Mesendoderm (in vitro differentiated cells): Measurements from ENCODE around the gene CTNNA2.

ENCODE experiments used
- DNase-seq: peaks from one replicate; pipeline ENCODE4 v3.0.0; 2013
- H2AK5ac ChIP-seq: 2 replicates; pipeline ENCODE4 v1.6.1; 2013; ENCODE audit warnings: low read length, inconsistent platforms
- H2BK120ac ChIP-seq: 2 replicates; pipeline ENCODE4 v1.6.1; 2013; ENCODE audit warnings: low read depth, mild to moderate bottlenecking, low read length, moderate library complexity, mixed read lengths
- H2BK15ac ChIP-seq: replicated peaks from 2 replicates; pipeline ENCODE4 v1.6.1; 2013; ENCODE audit warnings: low read depth, mild to moderate bottlenecking, moderate library complexity
- H2BK5ac ChIP-seq: 2 replicates; pipeline ENCODE4 v1.6.1; 2013; ENCODE audit warnings: low read length, inconsistent platforms
- H3K18ac ChIP-seq: 2 replicates; pipeline ENCODE4 v1.6.1; 2013; ENCODE audit warnings: mild to moderate bottlenecking, low read length, mixed read lengths
- H3K23ac ChIP-seq: one replicate; pipeline ENCODE4 v1.6.1; 2013; ENCODE audit warnings: low read length
- H3K27ac ChIP-seq: 2 replicates; pipeline ENCODE4 v1.5.1; 2013; ENCODE audit warnings: low read depth, mild to moderate bottlenecking, inconsistent platforms, low read length, moderate library complexity
- H3K27me3 ChIP-seq: 2 replicates; pipeline ENCODE4 v1.6.1; 2013; ENCODE audit warnings: low read length, control low read depth, mild to moderate bottlenecking, inconsistent platforms; ENCODE audit not compliant: insufficient read depth, poor library complexity
- H3K36me3 ChIP-seq: 2 replicates; pipeline ENCODE4 v1.6.1; 2013; ENCODE audit warnings: low read length, inconsistent platforms; ENCODE audit not compliant: control insufficient read depth, insufficient read depth
- H3K4ac ChIP-seq: one replicate; pipeline ENCODE4 v1.6.1; 2013; ENCODE audit warnings: low read depth, mild to moderate bottlenecking, low read length, moderate library complexity
- H3K4me1 ChIP-seq: 2 replicates; pipeline ENCODE4 v1.6.1; 2013; ENCODE audit warnings: low read depth, low read length, inconsistent platforms; ENCODE audit not compliant: control insufficient read depth
- H3K4me2 ChIP-seq: 2 replicates; pipeline ENCODE4 v1.6.1; 2013; ENCODE audit warnings: low read length
- H3K4me3 ChIP-seq: 2 replicates; pipeline ENCODE4 v1.5.1; 2013; ENCODE audit warnings: mild to moderate bottlenecking, low read length
- H3K56ac ChIP-seq: one replicate; pipeline ENCODE4 v1.6.1; 2013; ENCODE audit warnings: low read length
- H3K79me1 ChIP-seq: 2 replicates; pipeline ENCODE4 v1.6.1; 2013; ENCODE audit warnings: low read length, inconsistent platforms
- H3K79me2 ChIP-seq: 2 replicates; pipeline ENCODE4 v1.6.1; 2013; ENCODE audit warnings: mild to moderate bottlenecking, low read length; ENCODE audit not compliant: control insufficient read depth, insufficient read depth
- H3K9ac ChIP-seq: 2 replicates; pipeline ENCODE4 v1.6.1; 2013; ENCODE audit warnings: low read length, inconsistent platforms
- H4K5ac ChIP-seq: one replicate; pipeline ENCODE4 v1.6.1; 2013; ENCODE audit warnings: low read length
- H4K8ac ChIP-seq: one replicate; pipeline ENCODE4 v1.6.1; 2013; ENCODE audit warnings: low read depth, mild to moderate bottlenecking, control low read depth, low read length, moderate library complexity
- WGBS: extraction: QIAGEN DNeasy Blood & Tissue Kit; methylation state at CpG from one replicate; pipeline ENCODE4 v1.1.7; 2013; ENCODE audit warnings: low lambda C conversion rate, missing lambda C conversion rate; ENCODE audit not compliant: insufficient coverage; ENCODE audit errors: extremely low coverage; 5-methylcytosine and 5-hydroxymethylcytosine counted together

The CTNNA2 gene

DNA sequence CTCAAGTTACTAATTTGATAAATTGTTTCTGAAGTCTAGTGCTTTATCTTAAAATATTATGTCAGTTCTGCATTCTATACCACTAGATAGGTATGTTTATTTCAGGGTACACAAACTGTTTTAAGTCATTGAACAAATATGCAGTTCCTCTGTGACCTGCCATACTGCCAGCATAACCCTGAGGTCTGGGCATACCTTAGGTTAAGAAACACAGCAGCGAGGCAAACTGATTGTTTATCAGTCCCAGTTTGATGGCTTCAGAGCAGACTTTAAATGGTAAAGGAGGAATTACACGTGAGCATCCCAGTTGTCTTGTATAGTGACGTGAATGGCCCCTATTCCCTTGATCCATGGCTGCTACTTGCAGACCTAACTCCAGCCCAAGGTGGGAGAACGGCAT is 978.1 kb downstream of the CTNNA2 start:
- no CpG with 5 or more reads among the region's 4 CpGs for WGBS
- H3K79me2 ChIP-seq: no peaks in the 10 kb centered on the region

DNA sequence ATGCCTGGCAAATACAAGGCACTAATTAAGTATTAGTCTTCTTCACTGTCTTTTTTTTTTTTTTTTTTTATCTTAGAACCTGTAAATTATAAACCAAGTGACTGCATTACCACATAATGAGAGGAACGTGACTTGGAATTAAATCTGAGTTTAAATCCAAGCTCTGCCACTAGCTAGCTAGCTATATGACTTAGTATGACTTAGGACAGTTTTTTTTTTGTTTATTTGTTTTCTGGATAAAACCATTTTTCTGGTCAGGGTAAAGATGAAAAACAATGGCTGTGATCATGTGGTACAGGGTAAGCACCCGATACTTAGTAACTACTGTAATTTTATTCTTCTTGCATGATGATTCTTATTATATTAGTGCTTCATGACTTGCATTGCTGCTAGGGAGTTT is 983.5 kb downstream of the CTNNA2 start:
- Histone ChIP-seq H3K27me3 (no peaks in the 10 kb centered on the region), H3K23ac (no peak overlapping the region), H2BK15ac (no peak overlapping the region), H3K56ac (no peak overlapping the region), H4K8ac (no peak overlapping the region), H3K79me1 (no peaks in the 10 kb centered on the region), H3K4me2 (no peak overlapping the region), H3K4ac (no peak overlapping the region), H4K5ac (no peak overlapping the region), H2AK5ac (no peak overlapping the region), H2BK120ac (no peak overlapping the region), H3K79me2 (no peaks in the 10 kb centered on the region), H3K4me3 (no peak overlapping the region), H3K27ac (no peak overlapping the region), H3K4me1 (no peaks in the 10 kb centered on the region), H3K9ac (no peak overlapping the region), H2BK5ac (no peak overlapping the region), H3K36me3 (no peaks in the 10 kb centered on the region), H3K18ac (no peak overlapping the region)
- DNase-seq: no peak
- no CpG with 5 or more reads among the region's 2 CpGs for WGBS

More for the DNA sequence above, 978.1 kb downstream of the CTNNA2 start:
- Histone ChIP-seq H3K9ac (no peak overlapping the region), H3K56ac (no peak overlapping the region), H3K18ac (no peak overlapping the region), H4K5ac (no peak overlapping the region), H3K27ac (no peak overlapping the region), H3K4me2 (no peak overlapping the region), H4K8ac (no peak overlapping the region), H3K36me3 (no peaks in the 10 kb centered on the region), H3K79me1 (no peaks in the 10 kb centered on the region), H2BK5ac (no peak overlapping the region), H3K4me3 (no peak overlapping the region), H3K4me1 (no peaks in the 10 kb centered on the region), H3K27me3 (no peaks in the 10 kb centered on the region), H3K4ac (no peak overlapping the region), H2BK15ac (no peak overlapping the region), H2BK120ac (no peak overlapping the region), H3K23ac (no peak overlapping the region), H2AK5ac (no peak overlapping the region)
- no peak for DNase-seq

DNA sequence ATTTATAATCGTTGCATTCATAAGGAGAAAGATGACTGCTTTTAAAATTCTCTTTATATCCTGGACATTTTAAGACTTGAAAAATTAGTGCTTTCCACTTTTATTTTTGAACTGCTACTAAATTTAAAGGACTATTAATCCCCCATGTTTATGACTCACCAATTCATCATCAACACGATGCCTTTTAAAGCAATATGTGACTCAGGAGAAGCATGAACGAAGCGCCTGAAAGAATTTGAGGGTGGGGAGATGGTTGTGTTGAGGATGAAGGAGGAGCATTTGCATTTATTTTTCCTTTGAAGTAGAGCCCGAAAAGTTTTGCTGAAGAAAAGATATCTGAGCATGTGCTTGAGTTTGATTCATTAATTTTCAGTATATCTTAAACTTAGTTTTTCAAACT is 983.9 kb downstream of the CTNNA2 start:
- no peaks in the 10 kb centered on the region for H3K27me3 ChIP-seq
- H2BK120ac ChIP-seq: no peak overlapping the region
- no peak overlapping the region for H3K9ac ChIP-seq
- DNase-seq: no peak
- no peaks in the 10 kb centered on the region for H3K36me3 ChIP-seq
- no peak overlapping the region for H3K4ac ChIP-seq
- H3K4me3 ChIP-seq: no peak overlapping the region
- no peak overlapping the region for H4K5ac ChIP-seq
- no peaks in the 10 kb centered on the region for H3K79me1 ChIP-seq
- H4K8ac ChIP-seq: no peak overlapping the region
- no CpG with 5 or more reads among the region's 5 CpGs for WGBS
- H2BK15ac ChIP-seq: no peak overlapping the region
- no peak overlapping the region for H2BK5ac ChIP-seq
- no peak overlapping the region for H3K56ac ChIP-seq
- no peaks in the 10 kb centered on the region for H3K79me2 ChIP-seq
- no peak overlapping the region for H3K18ac ChIP-seq
- H3K4me2 ChIP-seq: no peak overlapping the region
- no peaks in the 10 kb centered on the region for H3K4me1 ChIP-seq
- no peak overlapping the region for H3K27ac ChIP-seq
- no peak overlapping the region for H3K23ac ChIP-seq
- no peak overlapping the region for H2AK5ac ChIP-seq

DNA sequence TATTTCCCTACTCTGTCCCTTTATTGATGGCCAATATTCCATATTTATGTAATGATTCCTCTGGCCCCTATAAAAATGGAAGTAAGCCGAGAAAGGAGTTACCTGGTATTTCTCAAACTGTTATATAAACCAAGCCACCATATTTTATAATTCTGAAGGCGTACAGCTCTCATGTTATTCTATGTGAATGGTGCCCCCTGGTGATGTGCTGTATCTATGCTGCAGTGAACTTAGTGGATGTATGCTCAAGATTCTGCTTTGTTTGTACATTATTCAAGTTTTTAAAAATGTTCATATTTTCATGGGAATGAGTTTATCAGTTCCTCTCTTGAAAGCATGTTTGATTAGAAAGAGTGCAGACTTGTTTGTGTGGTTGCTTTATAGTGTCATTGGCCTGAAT is 986.2 kb downstream of the CTNNA2 start:
- Histone ChIP-seq H3K79me1 (no peaks in the 10 kb centered on the region), H4K8ac (no peak overlapping the region), H3K18ac (no peak overlapping the region), H3K9ac (no peak overlapping the region), H3K36me3 (no peaks in the 10 kb centered on the region), H2BK15ac (no peak overlapping the region), H2AK5ac (no peak overlapping the region), H3K4me3 (no peak overlapping the region), H4K5ac (no peak overlapping the region), H2BK120ac (no peak overlapping the region), H3K56ac (no peak overlapping the region), H3K4me2 (no peak overlapping the region), H3K4ac (no peak overlapping the region), H2BK5ac (no peak overlapping the region), H3K4me1 (no peaks in the 10 kb centered on the region), H3K79me2 (no peaks in the 10 kb centered on the region), H3K23ac (no peak overlapping the region), H3K27ac (no peak overlapping the region), H3K27me3 (no peaks in the 10 kb centered on the region)
- DNase-seq: peak; percentile 18
- no CpG with 5 or more reads among the region's 2 CpGs for WGBS

DNA sequence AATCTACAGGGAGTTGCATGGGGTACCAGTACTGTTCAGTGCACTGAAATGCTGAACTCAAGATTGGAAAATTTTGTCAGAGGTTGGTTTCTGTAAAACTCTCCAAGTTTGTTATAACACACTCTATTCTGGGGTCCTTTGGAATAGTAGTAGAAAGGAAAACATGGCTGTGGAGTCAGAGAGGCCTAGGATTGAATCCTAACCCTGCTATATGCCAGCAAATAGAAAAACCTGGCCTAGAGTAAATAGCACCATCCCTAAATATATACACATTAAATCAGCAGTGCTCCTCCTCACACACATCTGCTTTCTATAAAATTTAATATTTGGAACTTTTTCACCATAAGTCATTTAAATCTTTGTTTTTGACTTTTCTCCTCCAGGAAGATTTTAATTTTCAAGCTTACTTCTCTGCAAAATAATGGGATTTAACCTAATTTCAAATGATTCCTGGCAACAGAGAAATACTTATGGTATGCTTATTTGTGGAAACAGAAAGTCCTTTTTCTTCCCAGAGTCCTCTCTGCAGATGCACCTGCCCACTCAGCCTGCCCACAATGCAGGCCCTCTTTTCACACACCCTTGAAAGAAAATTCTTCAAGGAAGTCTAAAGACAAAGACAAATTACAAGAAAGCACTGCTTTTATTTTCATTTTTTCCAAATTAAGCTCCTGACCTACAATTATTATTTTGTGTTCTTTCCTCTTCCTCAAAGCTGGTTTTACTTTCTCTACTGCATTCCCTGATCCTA is 989.2 kb downstream of the CTNNA2 start:
- H3K23ac ChIP-seq: no peak overlapping the region
- H4K5ac ChIP-seq: no peak overlapping the region
- H3K27me3 ChIP-seq: no peaks in the 10 kb centered on the region
- H3K4me2 ChIP-seq: no peak overlapping the region
- H3K9ac ChIP-seq: no peak overlapping the region
- H4K8ac ChIP-seq: no peak overlapping the region
- no peaks in the 10 kb centered on the region for H3K79me1 ChIP-seq
- H3K36me3 ChIP-seq: no peaks in the 10 kb centered on the region
- no peak overlapping the region for H3K56ac ChIP-seq
- no peak overlapping the region for H3K27ac ChIP-seq
- H3K79me2 ChIP-seq: no peaks in the 10 kb centered on the region
- H3K18ac ChIP-seq: no peak overlapping the region
- H3K4me1 ChIP-seq: no peaks in the 10 kb centered on the region
- H2BK5ac ChIP-seq: no peak overlapping the region
- no peak overlapping the region for H2AK5ac ChIP-seq
- DNase-seq: no peak
- no peak overlapping the region for H2BK120ac ChIP-seq
- no peak overlapping the region for H2BK15ac ChIP-seq
- H3K4ac ChIP-seq: no peak overlapping the region
- H3K4me3 ChIP-seq: no peak overlapping the region

DNA sequence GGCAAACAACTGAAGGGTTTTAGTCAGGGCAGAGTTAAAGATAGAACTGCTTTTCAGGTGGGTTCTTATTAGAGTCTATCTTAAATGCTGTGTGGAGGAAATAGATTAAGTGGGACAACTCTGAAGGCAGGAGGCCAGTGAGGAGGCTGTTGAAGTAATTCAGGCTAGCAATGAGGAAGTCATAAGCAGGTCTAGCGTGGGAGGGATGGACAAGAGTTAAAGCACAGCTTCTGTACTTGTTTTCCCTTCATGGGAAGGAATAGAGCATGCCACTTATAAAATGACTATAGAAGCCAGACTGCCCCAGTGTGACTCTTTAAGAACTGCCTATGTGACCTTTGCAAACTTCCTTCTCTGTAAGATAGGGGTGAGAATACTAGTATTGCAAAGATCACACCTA is 993.7 kb downstream of the CTNNA2 start:
- no peak for DNase-seq
- Histone ChIP-seq H3K23ac (no peak overlapping the region), H4K5ac (no peak overlapping the region), H3K4ac (no peak overlapping the region), H2BK15ac (no peak overlapping the region), H3K18ac (no peak overlapping the region), H3K36me3 (no peaks in the 10 kb centered on the region), H4K8ac (no peak overlapping the region), H2BK120ac (no peak overlapping the region), H3K9ac (no peak overlapping the region), H3K79me1 (no peaks in the 10 kb centered on the region), H2BK5ac (no peak overlapping the region), H3K27me3 (no peaks in the 10 kb centered on the region), H3K4me1 (no peaks in the 10 kb centered on the region), H3K4me3 (no peak overlapping the region), H2AK5ac (no peak overlapping the region), H3K79me2 (no peaks in the 10 kb centered on the region), H3K4me2 (no peak overlapping the region), H3K27ac (no peak overlapping the region), H3K56ac (no peak overlapping the region)
- WGBS: no CpG with 5 or more reads among the region's 1 CpG
